Right lobe of liver (tissue), 4 donors: ENCODE measurements around the gene PACS2.

Experiments
- CTCF ChIP-seq, 4 donors: fragments of 200-600 bp in 3 of 4; fragments of 450-650 bp in 1 of 4; IDR thresholded peaks; one replicate each; pipeline versions ENCODE4 v1.5.1 to v1.8.0; 2016 to 2022; ENCODE audit warnings: antibody characterized with exemption in 4 of 4, mild to moderate bottlenecking in 2 of 4
- POLR2A ChIP-seq: fragments of 450-650 bp; IDR thresholded peaks from one replicate; pipeline ENCODE4 v1.6.1; 2017; ENCODE audit warnings: antibody characterized with exemption, mild to moderate bottlenecking
- donor health status: DM: no; HTN: no; CAD: no.
- donor health status: DM: no; HTN: no; CAD: no.
- donor health status: DM: no; HTN: yes; CAD: no.

- TF ChIP-seq CTCF (IDR thresholded peaks at IDR 0.05) (peak in 1 of 4 donors; percentile 2), POLR2A (no peak)
Measured at GRCh38 chr14:105282098-105282725, 32.3 kb upstream of the PACS2 start.
